Measurements from ENCODE around the gene TEX53. TPM values are rescaled to one million over a fixed set of nuclear protein-coding genes. Genes with fewer than 3 reads are reported as not detected.

TEX53 gene
- total and polyA plus RNA-seq, 2 donors (not counting 1 experiment from before 2014, with no cell fraction given), result not detected

GRCh38 chr9:114691046-114691955, 33.7 kb upstream of the TEX53 start:
- no peak overlapping the region for H3K9ac ChIP-seq (ENCODE audit: low read length)
- ATAC-seq (ENCODE audit: low read depth) (no peak), DNase-seq (no peak)
- Mint-ChIP-seq H3K9me3 (ENCODE audit: insufficient read depth) (no peaks in the 10 kb centered on the region), H3K27me3 (peaks cover 31% of the 10 kb centered on the region), H3K4me3 (no peak overlapping the region), H3K4me1 (peaks cover 6% of the 10 kb centered on the region), H3K27ac (no peak overlapping the region)
- H2AFZ ChIP-seq (ENCODE audit: insufficient read depth, low read depth, low read length, poor library complexity, severe bottlenecking), result no peak overlapping the region
- H3K4me3 ChIP-seq (ENCODE audit: control extremely low read depth in 1 of 5, extremely low read depth in 1 of 5, insufficient read depth in 1 of 5, low read depth in 2 of 5, low read length in 4 of 5), result no peak overlapping the region
- H3K27me3 ChIP-seq (replicated peaks in 1 of 4; ENCODE audit: control extremely low read depth in 1 of 4, control insufficient read depth in 3 of 4, insufficient read depth in 4 of 4, low read length in 3 of 4), result peaks cover 0 to 8% (median 4%) of the 10 kb centered on the region in 4 experiments
- no peaks in the 10 kb centered on the region for H3K79me2 ChIP-seq (ENCODE audit: control insufficient read depth, insufficient read depth, low read length)
- no peak for TF ChIP-seq EZH2 (IDR thresholded peaks at IDR 0.05; ENCODE audit: borderline replicate concordance, insufficient read depth, low read depth, low read length, poor library complexity, severe bottlenecking)
- no peak for TF ChIP-seq CTCF (IDR thresholded peaks at IDR 0.05)
- no peaks in the 10 kb centered on the region for H3K4me1 ChIP-seq (ENCODE audit: control insufficient read depth in 2 of 2, insufficient read depth in 2 of 2, low read length in 2 of 2)
- intact Hi-C loops (cut with micrococcal nuclease), result no loop called here
- no peak overlapping the region for H3K4me2 ChIP-seq (replicated peaks; ENCODE audit: low read depth, low read length, poor library complexity, severe bottlenecking)
- no peak overlapping the region for H3K27ac ChIP-seq (ENCODE audit: low read length in 2 of 2)
- WGBS (ENCODE audit: insufficient coverage), result 56% methylated on average over 7 of the region's 11 CpGs
- H3K9me3 ChIP-seq (ENCODE audit: control extremely low read depth in 1 of 3, control insufficient read depth in 2 of 3, insufficient read depth in 1 of 3, low read length in 2 of 3), result no peaks in the 10 kb centered on the region
- ChIA-PET POLR2A (interaction anchor here (0.5 kb wide), 1 partner anchor 100 kb away, joined by 4 read pairs; no protein-coding TSS in a partner anchor), CTCF (interaction anchor here (0.9 kb wide), 1 partner anchor 17 kb away, joined by 3 read pairs; no protein-coding TSS in a partner anchor)
- no peaks in the 10 kb centered on the region for H4K20me1 ChIP-seq (ENCODE audit: control insufficient read depth, insufficient read depth, low read length, poor library complexity, severe bottlenecking)
- H3K36me3 ChIP-seq (replicated peaks in 1 of 2; ENCODE audit: control extremely low read depth in 1 of 2, control insufficient read depth in 1 of 2, extremely low read depth in 1 of 2, insufficient read depth in 2 of 2, low read length in 1 of 2), result no peaks in the 10 kb centered on the region

GRCh38 chr9:114690308-114690707, 32.7 kb upstream of the TEX53 start:
- Histone ChIP-seq H3K4me1 (ENCODE audit: control insufficient read depth in 2 of 2, insufficient read depth in 2 of 2, low read length in 2 of 2) (no peaks in the 10 kb centered on the region), H2AFZ (ENCODE audit: insufficient read depth, low read depth, low read length, poor library complexity, severe bottlenecking) (no peak overlapping the region), H3K27me3 (replicated peaks in 1 of 4; ENCODE audit: control extremely low read depth in 1 of 4, control insufficient read depth in 3 of 4, insufficient read depth in 4 of 4, low read length in 3 of 4) (peaks cover 0 to 8% (median 4%) of the 10 kb centered on the region in 4 experiments), H4K20me1 (ENCODE audit: control insufficient read depth, insufficient read depth, low read length, poor library complexity, severe bottlenecking) (no peaks in the 10 kb centered on the region), H3K27ac (ENCODE audit: low read length in 2 of 2) (no peak overlapping the region), H3K36me3 (replicated peaks in 1 of 2; ENCODE audit: control extremely low read depth in 1 of 2, control insufficient read depth in 1 of 2, extremely low read depth in 1 of 2, insufficient read depth in 2 of 2, low read length in 1 of 2) (no peaks in the 10 kb centered on the region), H3K9me3 (ENCODE audit: control extremely low read depth in 1 of 3, control insufficient read depth in 2 of 3, insufficient read depth in 1 of 3, low read length in 2 of 3) (no peaks in the 10 kb centered on the region), H3K4me3 (ENCODE audit: control extremely low read depth in 1 of 5, extremely low read depth in 1 of 5, insufficient read depth in 1 of 5, low read depth in 2 of 5, low read length in 4 of 5) (no peak overlapping the region), H3K79me2 (ENCODE audit: control insufficient read depth, insufficient read depth, low read length) (no peaks in the 10 kb centered on the region), H3K4me2 (replicated peaks; ENCODE audit: low read depth, low read length, poor library complexity, severe bottlenecking) (no peak overlapping the region), H3K9ac (ENCODE audit: low read length) (no peak overlapping the region)
- no peak for TF ChIP-seq CTCF (IDR thresholded peaks at IDR 0.05)
- no peak for TF ChIP-seq EZH2 (IDR thresholded peaks at IDR 0.05; ENCODE audit: borderline replicate concordance, insufficient read depth, low read depth, low read length, poor library complexity, severe bottlenecking)
- ATAC-seq (ENCODE audit: low read depth) (no peak), DNase-seq (no peak)
- H3K27ac Mint-ChIP-seq, result no peak overlapping the region
- peaks cover 29% of the 10 kb centered on the region for H3K27me3 Mint-ChIP-seq
- no peak overlapping the region for H3K4me3 Mint-ChIP-seq
- no CpG with 5 or more reads among the region's 4 CpGs for WGBS (ENCODE audit: insufficient coverage)
- POLR2A ChIA-PET, result no interaction called here
- CTCF ChIA-PET, result no interaction called here
- H3K9me3 Mint-ChIP-seq (ENCODE audit: insufficient read depth), result no peaks in the 10 kb centered on the region
- H3K4me1 Mint-ChIP-seq, result peaks cover 6% of the 10 kb centered on the region
- intact Hi-C loops (cut with micrococcal nuclease), result no loop called here
